Suprapubic skin (tissue), 4 donors: ENCODE data around the gene PRSS33. TPM values are rescaled to one million over a fixed set of nuclear protein-coding genes. Genes with fewer than 3 reads are reported as not detected.

Experiments used
- DNase-seq, 2 donors: peaks; one replicate each; pipeline ENCODE4 v3.0.0-alpha.2; 2019; ENCODE audit warnings: low spot score in 2 of 2
- H3K27ac ChIP-seq: fragments of 200-600 bp; sonication (generic); one replicate; pipeline ENCODE4 v1.5.1; 2019
- H3K27me3 ChIP-seq: fragments of 200-600 bp; sonication (generic); one replicate; pipeline ENCODE4 v1.5.1; 2019
- H3K36me3 ChIP-seq: fragments of 200-600 bp; sonication (generic); one replicate; pipeline ENCODE4 v1.5.1; 2019
- H3K4me1 ChIP-seq: fragments of 200-600 bp; sonication (generic); one replicate; pipeline ENCODE4 v1.5.1; 2019
- H3K4me3 ChIP-seq: fragments of 200-600 bp; sonication (generic); one replicate; pipeline ENCODE4 v1.5.1; 2019; ENCODE audit warnings: mild to moderate bottlenecking
- H3K9me3 ChIP-seq: fragments of 200-600 bp; sonication (generic); one replicate; pipeline ENCODE4 v1.5.1; 2019
- CTCF ChIP-seq, 2 donors: fragments of 200-600 bp in 1 of 2; fragments of 450-650 bp in 1 of 2; sonication (generic) in 1 of 2; IDR thresholded peaks; one replicate each; pipeline ENCODE4 v1.5.1; 2016 to 2019; ENCODE audit warnings: antibody characterized with exemption in 2 of 2, mild to moderate bottlenecking in 1 of 2, moderate library complexity in 1 of 2
- EP300 ChIP-seq: sonication (generic); formaldehyde crosslinking; IDR thresholded peaks from one replicate; pipeline ENCODE4 v1.6.1; 2017; ENCODE audit warnings: antibody characterized with exemption
- POLR2A ChIP-seq, 2 donors: fragments of 450-650 bp; IDR thresholded peaks; one replicate each; pipeline ENCODE4 v1.6.1; 2017; ENCODE audit warnings: antibody characterized with exemption in 2 of 2, mild to moderate bottlenecking in 2 of 2, moderate library complexity in 2 of 2
- POLR2AphosphoS5 ChIP-seq, 3 donors: sonication (generic); formaldehyde crosslinking; IDR thresholded peaks; one replicate each; pipeline ENCODE4 v1.6.1; 2017; ENCODE audit warnings: antibody characterized with exemption in 3 of 3
- WGBS: methylation state at CpG from one replicate; pipeline ENCODE4 v1.1.5; 2018; 5-methylcytosine and 5-hydroxymethylcytosine counted together
- total RNA-seq, 4 donors: library from RNA; depleted of rRNA; stranded (reverse); fragments of >200 nt; gene quantifications; one replicate each; pipeline ENCODE4 v1.1.0, GENCODE V29; 2016

The PRSS33 gene
- total RNA-seq, 4 donors from 2014 or later = not detected

GRCh38 chr16:2787961-2788360 is 601 bp upstream of the PRSS33 start:
- Histone ChIP-seq H3K27me3 (peaks cover 85% of the 10 kb centered on the region), H3K36me3 (no peaks in the 10 kb centered on the region), H3K27ac (no peak overlapping the region), H3K4me3 (no peak overlapping the region), H3K4me1 (peaks cover 11% of the 10 kb centered on the region), H3K9me3 (no peaks in the 10 kb centered on the region)
- DNase-seq = peak; percentile 25 to 48
- TF ChIP-seq POLR2AphosphoS5 (IDR thresholded peaks at IDR 0.05) (no peak), POLR2A (IDR thresholded peaks at IDR 0.05) (no peak), CTCF (IDR thresholded peaks at IDR 0.05) (no peak), EP300 (no peak)
- WGBS = 43% methylated on average over 7 of the region's 7 CpGs

- DNase-seq = peak in 1 of 2 donors; percentile 10
- no peak for TF ChIP-seq EP300
- no peak for TF ChIP-seq CTCF (IDR thresholded peaks at IDR 0.05)
- no peak for TF ChIP-seq POLR2A (IDR thresholded peaks at IDR 0.05)
- no peak for TF ChIP-seq POLR2AphosphoS5 (IDR thresholded peaks at IDR 0.05)
- no peaks in the 10 kb centered on the region for H3K36me3 ChIP-seq
- H3K9me3 ChIP-seq = no peaks in the 10 kb centered on the region
- no peak overlapping the region for H3K4me3 ChIP-seq
- peaks cover 11% of the 10 kb centered on the region for H3K4me1 ChIP-seq
- H3K27me3 ChIP-seq = peaks cover 74% of the 10 kb centered on the region
- no peak overlapping the region for H3K27ac ChIP-seq
- 65% methylated on average over 3 of the region's 3 CpGs for WGBS
Observed at GRCh38 chr16:2786826-2787151, 571 bp downstream of the PRSS33 start.

GRCh38 chr16:2786061-2786825 is 1.1 kb downstream of the PRSS33 start:
- H3K4me1 ChIP-seq = peaks cover 11% of the 10 kb centered on the region
- TF ChIP-seq EP300 = no peak
- no peak for TF ChIP-seq POLR2A (IDR thresholded peaks at IDR 0.05)
- TF ChIP-seq POLR2AphosphoS5 (IDR thresholded peaks at IDR 0.05) = no peak
- no peak for TF ChIP-seq CTCF (IDR thresholded peaks at IDR 0.05)
- WGBS = 65% methylated on average over 15 of the region's 15 CpGs

GRCh38 chr16:2785101-2785991 is 2.0 kb downstream of the PRSS33 start:
- Histone ChIP-seq H3K36me3 (no peaks in the 10 kb centered on the region), H3K9me3 (no peaks in the 10 kb centered on the region), H3K27ac (no peak overlapping the region), H3K4me1 (peaks cover 11% of the 10 kb centered on the region), H3K27me3 (peaks cover 60% of the 10 kb centered on the region), H3K4me3 (peak overlapping the region; percentile 47)
- WGBS = 37% methylated on average over 16 of the region's 79 CpGs
- DNase-seq = peak; percentile 59 to 77
- TF ChIP-seq POLR2A (IDR thresholded peaks at IDR 0.05) (no peak), CTCF (IDR thresholded peaks at IDR 0.05) (no peak), EP300 (no peak), POLR2AphosphoS5 (IDR thresholded peaks at IDR 0.05) (no peak)

More at GRCh38 chr16:2786061-2786825, 1.1 kb downstream of the PRSS33 start:
- peak; percentile 47 to 71 for DNase-seq
- peaks cover 69% of the 10 kb centered on the region for H3K27me3 ChIP-seq
- no peak overlapping the region for H3K4me3 ChIP-seq
- H3K9me3 ChIP-seq = no peaks in the 10 kb centered on the region
- H3K27ac ChIP-seq = no peak overlapping the region
- H3K36me3 ChIP-seq = no peaks in the 10 kb centered on the region
